Lung (tissue), 12 donors: Measurements from ENCODE around the gene ZFYVE28. TPM values are rescaled to one million over a fixed set of nuclear protein-coding genes. Genes with fewer than 3 reads are reported as not detected.

Experiments used
- ATAC-seq: fragments of 200-7000 bp; cut with Tn5 transposase; one replicate; pipeline ENCODE4 v1.9.1; 2020; ENCODE audit warnings: moderate number of reproducible peaks; ENCODE audit not compliant: insufficient read depth, low FRiP score
- DNase-seq, 3 donors: peaks; one replicate each; pipeline ENCODE4 v3.0.0-alpha.2; 2013 to 2017
- H3K27ac ChIP-seq, 2 donors: one replicate each; pipeline ENCODE4 v1.5.1; 2013; ENCODE audit warnings: mild to moderate bottlenecking in 2 of 2, moderate library complexity in 2 of 2, control low read depth in 1 of 2, inconsistent platforms in 1 of 2, low read depth in 1 of 2, low read length in 1 of 2
- H3K27me3 ChIP-seq, 3 donors: one replicate each; pipeline ENCODE4 v1.5.1; 2013; ENCODE audit warnings: low read length in 2 of 3; ENCODE audit not compliant: control insufficient read depth in 3 of 3, insufficient read depth in 3 of 3
- H3K36me3 ChIP-seq, 4 donors: one replicate each; pipeline ENCODE4 v1.5.1; 2013; ENCODE audit warnings: low read length in 4 of 4, mild to moderate bottlenecking in 1 of 4, moderate library complexity in 1 of 4; ENCODE audit not compliant: control insufficient read depth in 4 of 4, insufficient read depth in 4 of 4
- H3K4me1 ChIP-seq, 5 donors: one replicate each; pipeline ENCODE4 v1.5.1; 2013; ENCODE audit warnings: low read length in 5 of 5, mild to moderate bottlenecking in 2 of 5, moderate library complexity in 1 of 5; ENCODE audit not compliant: control insufficient read depth in 5 of 5, insufficient read depth in 5 of 5
- H3K4me3 ChIP-seq: one replicate; pipeline ENCODE4 v1.5.1; 2013; ENCODE audit warnings: mild to moderate bottlenecking, control low read depth, moderate library complexity
- H3K9ac ChIP-seq, 2 donors: one replicate each; pipeline ENCODE4 v1.5.1; 2013; ENCODE audit warnings: low read length in 2 of 2, control low read depth in 1 of 2; ENCODE audit not compliant: insufficient read depth in 1 of 2
- H3K9me3 ChIP-seq, 4 donors: one replicate each; pipeline ENCODE4 v1.5.1; 2013; ENCODE audit warnings: low read length in 3 of 4, mild to moderate bottlenecking in 1 of 4, moderate library complexity in 1 of 4; ENCODE audit not compliant: control insufficient read depth in 4 of 4, insufficient read depth in 3 of 4
- CTCF ChIP-seq: IDR thresholded peaks from 2 replicates; pipeline ENCODE4 v1.5.1; 2012; ENCODE audit warnings: mild to moderate bottlenecking; ENCODE audit errors: control extremely low read depth, extremely low read depth
- WGBS, 2 donors: extraction: QIAGEN DNeasy Blood & Tissue Kit; methylation state at CpG; one replicate each; pipeline ENCODE4 v1.1.7; 2013; 5-methylcytosine and 5-hydroxymethylcytosine counted together
- polyA plus RNA-seq, 2 donors: library from polyadenylated mRNA; stranded (reverse); fragments of 200-250 nt; gene quantifications; one replicate each; pipeline ENCODE4 v1.2.1, GENCODE V29; 2013
- total RNA-seq, 2 donors: library from RNA; depleted of rRNA in 1 of 2; stranded (reverse); fragments of >200 nt in 1 of 2; gene quantifications; one replicate each; pipeline ENCODE4 v1.2.1, GENCODE V29; 2014 to 2021
- donor health status: control.
- donor health status: control.
- donor health status: Bipolar disorder and iron deficiency.
- donor health status: healthy.
- donor health status: DM: yes; HTN: yes; CAD: no.

The ZFYVE28 gene
- total and polyA plus RNA-seq, 4 donors, result 6.8 to 10.3 (median 7.6) TPM

- DNase-seq (no peak), ATAC-seq (no peak)
- no peaks in the 10 kb centered on the region for H3K36me3 ChIP-seq
- H3K4me1 ChIP-seq, result no peaks in the 10 kb centered on the region
- H3K9ac ChIP-seq, result no peak overlapping the region
- 88 to 92% methylated on average over 22 of the region's 22 CpGs for WGBS, 2 donors
- peaks cover 0 to 1% (median 0%) of the 10 kb centered on the region in 4 donors for H3K9me3 ChIP-seq
- no peak overlapping the region for H3K4me3 ChIP-seq
- no peaks in the 10 kb centered on the region for H3K27me3 ChIP-seq
- no peak overlapping the region for H3K27ac ChIP-seq
- TF ChIP-seq CTCF, result no peak
Measured at GRCh38 chr4:2321279-2322196, 96.9 kb downstream of the ZFYVE28 start.

- peaks cover 0 to 1% (median 0%) of the 10 kb centered on the region in 4 donors for H3K9me3 ChIP-seq
- no peak for DNase-seq
- no peaks in the 10 kb centered on the region for H3K27me3 ChIP-seq
- WGBS, 2 donors, result 79 to 84% methylated on average over 11 of the region's 11 CpGs
- no peak for TF ChIP-seq CTCF
- no peak for ATAC-seq
- H3K36me3 ChIP-seq, result no peaks in the 10 kb centered on the region
- no peaks in the 10 kb centered on the region for H3K4me1 ChIP-seq
- no peak overlapping the region for H3K9ac ChIP-seq
- H3K27ac ChIP-seq, result no peak overlapping the region
- H3K4me3 ChIP-seq, result no peak overlapping the region
Measured at GRCh38 chr4:2320746-2321145, 97.7 kb downstream of the ZFYVE28 start.

GRCh38 chr4:2320152-2320551 is 98.3 kb downstream of the ZFYVE28 start:
- H3K9me3 ChIP-seq, result no peaks in the 10 kb centered on the region
- H3K4me1 ChIP-seq, result no peaks in the 10 kb centered on the region
- H3K4me3 ChIP-seq, result no peak overlapping the region
- WGBS, 2 donors, result 86 to 94% methylated on average over 18 of the region's 18 CpGs
- H3K36me3 ChIP-seq, result no peaks in the 10 kb centered on the region
- ATAC-seq (no peak), DNase-seq (no peak)
- no peaks in the 10 kb centered on the region for H3K27me3 ChIP-seq
- no peak overlapping the region for H3K9ac ChIP-seq
- H3K27ac ChIP-seq, result no peak overlapping the region
- no peak for TF ChIP-seq CTCF

- Histone ChIP-seq H3K36me3 (no peaks in the 10 kb centered on the region), H3K4me3 (no peak overlapping the region), H3K9ac (no peak overlapping the region), H3K27me3 (no peaks in the 10 kb centered on the region), H3K9me3 (no peaks in the 10 kb centered on the region), H3K27ac (no peak overlapping the region), H3K4me1 (no peaks in the 10 kb centered on the region)
- WGBS, 2 donors, result 90 to 92% methylated on average over 10 of the region's 10 CpGs
- DNase-seq (no peak), ATAC-seq (no peak)
- TF ChIP-seq CTCF, result no peak
Measured at GRCh38 chr4:2318885-2319284, 99.6 kb downstream of the ZFYVE28 start.
